Psoas muscle (tissue), 8 donors: ENCODE data around the gene EPC1. TPM values are rescaled to one million over a fixed set of nuclear protein-coding genes. Genes with fewer than 3 reads are reported as not detected.
A peak's percentile ranks its signal among the peaks of the same experiment; 100 is the strongest.

Experiments used
- ATAC-seq, 4 donors: fragments of 200-7000 bp; cut with Tn5 transposase; one replicate each; pipeline ENCODE4 v1.9.1; 2020; ENCODE audit warnings: moderate library complexity in 3 of 4, mild to moderate bottlenecking in 2 of 4
- DNase-seq, 2 donors: peaks; one replicate each; pipeline ENCODE4 v3.0.0-alpha.2; 2020
- H3K27ac ChIP-seq: fragments of 200-600 bp; one replicate; pipeline ENCODE4 v1.8.0; 2022
- H3K27me3 ChIP-seq, 3 donors: fragments of 200-600 bp in 1 of 3; one replicate each; pipeline versions ENCODE4 v1.6.1 to v1.8.0; 2013 to 2022; ENCODE audit warnings: low read length in 2 of 3, mild to moderate bottlenecking in 2 of 3, moderate library complexity in 1 of 3; ENCODE audit not compliant: insufficient read depth in 3 of 3
- H3K36me3 ChIP-seq, 2 donors: fragments of 200-600 bp in 1 of 2; one replicate each; pipeline versions ENCODE4 v1.6.1 to v1.8.0; 2013 to 2022; ENCODE audit warnings: low read depth in 1 of 2, mild to moderate bottlenecking in 1 of 2, moderate library complexity in 1 of 2; ENCODE audit not compliant: insufficient read depth in 1 of 2
- H3K4me1 ChIP-seq: fragments of 200-600 bp; one replicate; pipeline ENCODE4 v1.8.0; 2022
- H3K4me3 ChIP-seq: fragments of 200-600 bp; one replicate; pipeline ENCODE4 v1.8.0; 2022; ENCODE audit warnings: mild to moderate bottlenecking
- H3K9me3 ChIP-seq: fragments of 200-600 bp; one replicate; pipeline ENCODE4 v1.8.0; 2022
- CTCF ChIP-seq: fragments of 200-600 bp; IDR thresholded peaks from one replicate; pipeline ENCODE4 v1.8.0; 2022; ENCODE audit warnings: antibody characterized with exemption
- WGBS, 3 donors: extraction: QIAGEN DNeasy Blood & Tissue Kit; methylation state at CpG; one replicate each; pipeline versions ENCODE4 v1.1.6 to v1.1.7; 2013; 5-methylcytosine and 5-hydroxymethylcytosine counted together
- intact Hi-C, 2 donors: fragments of 100-400 bp; cut with DNase I; formaldehyde crosslinking; loops; one replicate each; pipeline versions ENCODE4 v1.11.0 to v1.14.2; 2022
- polyA plus RNA-seq, 3 donors: library from polyadenylated mRNA; stranded (reverse); fragments of 200-250 nt; gene quantifications; one replicate each; pipeline ENCODE4 v1.2.3, GENCODE V29; 2013
- total RNA-seq, 4 donors: library from RNA; stranded (reverse); fragmentation: NEBNext Ultra II Directional in 2 of 4; extraction: Animal tissue kit (Norgen Biotek cat#: 25700) in 2 of 4; gene quantifications; one replicate each; pipeline versions ENCODE4 v1.2.1 to v1.2.4, GENCODE V29; 2021 to 2023
- donor health status: healthy with polysubstance abuse.
- donor health status: DM: no; HTN: no; CAD: no; lungs with moderate emphysema.
- donor health status: Bipolar disorder and iron deficiency.
- donor health status: healthy.
- donor health status: DM: yes; HTN: yes; CAD: no.
- donor health status: DM: no; HTN: no; CAD: no.
- donor health status: DM: no; HTN: no; CAD: no.
- donor health status: DM: yes; HTN: yes; CAD: no.

The EPC1 gene
- total and polyA plus RNA-seq, 7 donors, result 19.5 to 37.1 (median 23.4) TPM

DNA sequence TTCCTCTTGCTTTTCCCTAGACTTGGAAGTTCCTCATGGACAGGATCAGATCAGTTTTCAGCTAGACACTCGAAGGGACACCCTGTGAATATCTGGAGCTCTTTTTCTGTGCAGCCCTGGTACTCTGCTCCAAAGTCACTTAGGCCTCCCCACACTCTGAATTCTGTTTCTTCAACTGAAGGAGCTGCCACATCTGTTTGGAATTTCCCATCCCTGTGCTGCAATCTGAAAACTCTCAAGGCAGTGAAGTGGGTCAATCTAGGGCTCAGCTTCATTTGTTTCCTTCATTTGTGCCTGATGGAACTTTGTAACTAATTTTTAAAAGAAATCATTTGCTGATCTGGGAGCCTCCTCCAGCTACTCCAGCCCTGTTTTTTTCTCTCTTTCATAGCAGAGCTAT lies 9.6 kb downstream of the EPC1 start:
- WGBS, 3 donors, result 8 to 35% (median 19%) methylated on average over 1 of the region's 1 CpG
- Histone ChIP-seq H3K27ac (peak overlapping the region; percentile 21), H3K9me3 (no peaks in the 10 kb centered on the region), H3K4me3 (no peak overlapping the region), H3K36me3 (no peaks in the 10 kb centered on the region), H3K27me3 (no peaks in the 10 kb centered on the region), H3K4me1 (peaks cover 98% of the 10 kb centered on the region)
- no peak for TF ChIP-seq CTCF
- DNase-seq (no peak), ATAC-seq (no peak)
- intact Hi-C loops, result loop anchor here in 1 of 2 donors (5.0 kb wide), 1 partner anchor 60 kb away; no protein-coding TSS in a partner anchor

DNA sequence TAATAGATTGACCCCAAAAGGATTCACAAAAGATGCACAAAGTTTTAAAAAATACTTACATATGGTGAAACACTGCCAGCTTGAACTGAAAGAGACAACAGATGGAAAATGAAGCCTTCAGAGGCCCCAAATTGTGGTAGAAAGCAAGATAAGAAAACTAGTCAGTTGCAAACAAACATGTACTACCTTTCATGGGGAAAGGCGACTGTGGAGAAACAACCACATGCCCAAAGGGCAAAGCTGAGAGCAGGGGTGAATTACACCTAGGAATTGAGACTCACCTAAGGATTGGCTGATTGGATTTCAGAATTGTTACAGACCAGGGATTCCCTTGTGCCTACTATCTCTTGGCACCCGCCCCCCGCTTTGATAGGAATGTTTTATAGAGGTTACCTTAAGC lies 13.1 kb downstream of the EPC1 start:
- DNase-seq (no peak), ATAC-seq (no peak)
- Histone ChIP-seq H3K27ac (peak overlapping the region; percentile 72), H3K27me3 (no peaks in the 10 kb centered on the region), H3K4me1 (peaks cover 98% of the 10 kb centered on the region), H3K36me3 (no peaks in the 10 kb centered on the region), H3K9me3 (no peaks in the 10 kb centered on the region), H3K4me3 (peak overlapping the region; percentile 0)
- WGBS, 3 donors, result 75 to 88% (median 87%) methylated on average over 3 of the region's 3 CpGs
- no peak for TF ChIP-seq CTCF
- intact Hi-C loops, result no loop called here

DNA sequence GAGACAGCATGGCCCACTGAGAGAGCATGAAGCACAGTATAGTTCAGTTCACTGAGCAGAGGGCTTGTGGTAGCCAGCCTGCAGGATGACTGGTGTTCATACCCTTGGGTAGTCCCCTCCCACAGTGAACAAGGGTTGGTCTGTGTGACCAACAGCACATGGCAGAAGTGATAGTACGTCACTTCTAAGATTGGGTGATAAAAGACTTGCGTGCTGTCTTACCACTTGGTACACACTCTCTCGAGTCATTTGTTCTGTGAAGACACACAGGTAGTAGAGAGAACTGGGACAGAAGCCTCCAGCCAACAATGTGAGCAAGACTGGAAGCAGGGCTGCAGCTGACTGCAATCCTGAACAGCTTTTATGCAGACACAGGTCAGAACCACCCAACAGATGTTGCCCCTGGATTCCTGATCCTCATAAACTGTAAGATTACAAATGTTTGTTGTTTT lies 14.6 kb downstream of the EPC1 start:
- peaks cover 98% of the 10 kb centered on the region for H3K4me1 ChIP-seq
- TF ChIP-seq CTCF, result no peak
- H3K36me3 ChIP-seq, result no peaks in the 10 kb centered on the region
- H3K4me3 ChIP-seq, result no peak overlapping the region
- no peak for DNase-seq
- peak; percentile 88 to 97 (median 92) for ATAC-seq
- H3K9me3 ChIP-seq, result no peaks in the 10 kb centered on the region
- intact Hi-C loops, result no loop called here
- WGBS, 3 donors, result 17 to 35% (median 28%) methylated on average over 3 of the region's 3 CpGs
- H3K27me3 ChIP-seq, result no peaks in the 10 kb centered on the region
- H3K27ac ChIP-seq, result peak overlapping the region; percentile 72

DNA sequence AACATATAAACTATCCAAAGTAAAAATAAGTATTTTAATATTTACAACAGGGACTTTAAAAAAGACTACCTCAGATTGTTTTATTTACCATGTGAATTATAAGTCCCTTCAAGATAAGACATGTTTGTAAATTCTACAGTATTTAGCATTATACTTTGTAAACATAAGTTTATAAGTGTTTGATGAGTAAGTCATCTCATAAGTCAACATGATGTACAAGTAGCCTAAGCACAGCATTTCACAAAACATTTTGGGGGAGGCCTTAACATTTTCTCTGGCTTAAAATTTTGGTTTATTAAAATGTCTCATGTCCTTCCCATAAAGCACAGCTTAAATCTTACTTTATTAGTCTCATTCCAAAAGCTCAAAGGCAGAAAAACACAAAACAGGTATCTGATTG lies 15.4 kb downstream of the EPC1 start:
- Histone ChIP-seq H3K4me1 (peaks cover 97% of the 10 kb centered on the region), H3K27ac (peak overlapping the region; percentile 72), H3K36me3 (no peaks in the 10 kb centered on the region), H3K4me3 (no peak overlapping the region), H3K27me3 (no peaks in the 10 kb centered on the region), H3K9me3 (no peaks in the 10 kb centered on the region)
- intact Hi-C loops, result no loop called here
- no peak for TF ChIP-seq CTCF
- ATAC-seq (no peak), DNase-seq (no peak)

GRCh38 chr10:32330214-32330613 lies 16.7 kb downstream of the EPC1 start:
- Histone ChIP-seq H3K4me1 (peaks cover 98% of the 10 kb centered on the region), H3K27ac (peak overlapping the region; percentile 33)
- WGBS, 3 donors, result 14 to 23% (median 17%) methylated on average over 2 of the region's 2 CpGs

More at GRCh38 chr10:32330214-32330613, 16.7 kb downstream of the EPC1 start:
- intact Hi-C loops, result no loop called here
- Histone ChIP-seq H3K4me3 (no peak overlapping the region), H3K36me3 (no peaks in the 10 kb centered on the region), H3K27me3 (no peaks in the 10 kb centered on the region), H3K9me3 (no peaks in the 10 kb centered on the region)
- DNase-seq (no peak), ATAC-seq (no peak)
- TF ChIP-seq CTCF, result no peak
